Central memory CD8-positive, alpha-beta T cell (primary cell): ENCODE results near the gene RHBDD2.
"Not testable (repeated sequence)": the region's sequence is repeated elsewhere in the genome, so short reads cannot be mapped to it uniquely, and the experiment has no call there.

Source experiments
- ATAC-seq: fragments of 150-1000 bp; cut with Tn5 transposase; replicated peaks from 2 replicates; pipeline ENCODE4 v1.10.0; 2022; ENCODE audit warnings: mild to moderate bottlenecking, moderate FRiP score, moderate number of reproducible peaks; ENCODE audit not compliant: poor library complexity, severe bottlenecking; ENCODE audit errors: extremely low read depth
- DNase-seq, 2 donors: peaks; one replicate each; pipeline ENCODE4 v3.0.0; 2021; ENCODE audit warnings: low spot score in 2 of 2
- H3K27ac Mint-ChIP-seq: one replicate; pipeline ENCODE4 v1.8.0; 2022; ENCODE audit warnings: low read depth, mild to moderate bottlenecking, moderate library complexity, mixed read lengths
- H3K27me3 Mint-ChIP-seq: one replicate; pipeline ENCODE4 v1.8.0; 2022; ENCODE audit warnings: mixed read lengths
- H3K36me3 Mint-ChIP-seq: one replicate; pipeline ENCODE4 v1.8.0; 2022; ENCODE audit warnings: mild to moderate bottlenecking, moderate library complexity, mixed read lengths; ENCODE audit not compliant: insufficient read depth
- H3K4me1 Mint-ChIP-seq: one replicate; pipeline ENCODE4 v1.8.0; 2022; ENCODE audit warnings: mixed read lengths
- H3K4me3 Mint-ChIP-seq: one replicate; pipeline ENCODE4 v1.8.0; 2022; ENCODE audit warnings: mild to moderate bottlenecking, moderate library complexity, mixed read lengths
- H3K9me3 Mint-ChIP-seq: one replicate; pipeline ENCODE4 v1.8.0; 2022; ENCODE audit warnings: mixed read lengths

RHBDD2 gene

GRCh38 chr7:75869776-75870379 is 9.0 kb upstream of the RHBDD2 start:
- ATAC-seq (no peak), DNase-seq (no peak)
- H3K4me3 Mint-ChIP-seq, result no peak overlapping the region

GRCh38 chr7:75870557-75871161 is 8.2 kb upstream of the RHBDD2 start:
- Mint-ChIP-seq H3K27me3 (peaks cover 19% of the 10 kb centered on the region), H3K4me1 (peaks cover 6% of the 10 kb centered on the region), H3K4me3 (no peak overlapping the region), H3K36me3 (no peaks in the 10 kb centered on the region), H3K27ac (no peak overlapping the region), H3K9me3 (no peaks in the 10 kb centered on the region)
- ATAC-seq (no peak), DNase-seq (no peak)

More at GRCh38 chr7:75869776-75870379, 9.0 kb upstream of the RHBDD2 start:
- peaks cover 27% of the 10 kb centered on the region for H3K27me3 Mint-ChIP-seq
- H3K36me3 Mint-ChIP-seq, result no peaks in the 10 kb centered on the region
- H3K9me3 Mint-ChIP-seq, result no peaks in the 10 kb centered on the region
- H3K4me1 Mint-ChIP-seq, result peaks cover 6% of the 10 kb centered on the region
- no peak overlapping the region for H3K27ac Mint-ChIP-seq

GRCh38 chr7:75872073-75872782 is 6.6 kb upstream of the RHBDD2 start:
- no peak for ATAC-seq
- Mint-ChIP-seq H3K27ac (no peak overlapping the region), H3K4me1 (no peaks in the 10 kb centered on the region), H3K36me3 (no peaks in the 10 kb centered on the region), H3K27me3 (peaks cover 4% of the 10 kb centered on the region), H3K4me3 (no peak overlapping the region), H3K9me3 (no peaks in the 10 kb centered on the region)
- DNase-seq, result no peak

GRCh38 chr7:75874180-75874579 is 4.7 kb upstream of the RHBDD2 start:
- H3K36me3 Mint-ChIP-seq, DNase-seq, H3K27me3 Mint-ChIP-seq, ATAC-seq, H3K4me3 Mint-ChIP-seq, H3K9me3 Mint-ChIP-seq, H3K27ac Mint-ChIP-seq: not testable (repeated sequence)
- H3K4me1 Mint-ChIP-seq, result peaks cover 11% of the 10 kb centered on the region

- no peak overlapping the region for H3K4me3 Mint-ChIP-seq
- no peak for ATAC-seq
Observed at GRCh38 chr7:75875113-75876080, 3.4 kb upstream of the RHBDD2 start.

GRCh38 chr7:75876126-75876881 is 2.5 kb upstream of the RHBDD2 start:
- no peak for DNase-seq
- no peak for ATAC-seq
- Mint-ChIP-seq H3K4me3 (no peak overlapping the region), H3K4me1 (peaks cover 25% of the 10 kb centered on the region), H3K27me3 (no peaks in the 10 kb centered on the region), H3K36me3 (peaks cover 20% of the 10 kb centered on the region), H3K9me3 (no peaks in the 10 kb centered on the region), H3K27ac (no peak overlapping the region)

More at GRCh38 chr7:75875113-75876080, 3.4 kb upstream of the RHBDD2 start:
- Mint-ChIP-seq H3K27me3 (no peaks in the 10 kb centered on the region), H3K4me1 (peaks cover 23% of the 10 kb centered on the region), H3K9me3 (no peaks in the 10 kb centered on the region), H3K36me3 (peaks cover 16% of the 10 kb centered on the region), H3K27ac (no peak overlapping the region)
- no peak for DNase-seq

- H3K27ac Mint-ChIP-seq, result peak overlapping the region; percentile 94
- DNase-seq (no peak), ATAC-seq (peak; percentile 34)
- H3K4me1 Mint-ChIP-seq, result peaks cover 32% of the 10 kb centered on the region
- peak overlapping the region; percentile 89 for H3K4me3 Mint-ChIP-seq
- peaks cover 39% of the 10 kb centered on the region for H3K36me3 Mint-ChIP-seq
- no peaks in the 10 kb centered on the region for H3K9me3 Mint-ChIP-seq
- H3K27me3 Mint-ChIP-seq, result no peaks in the 10 kb centered on the region
Observed at GRCh38 chr7:75878312-75878768, 494 bp upstream of the RHBDD2 start.

- ATAC-seq, result peak; percentile 41
- Mint-ChIP-seq H3K4me3 (peak overlapping the region; percentile 89), H3K27ac (peak overlapping the region; percentile 94), H3K4me1 (peaks cover 32% of the 10 kb centered on the region), H3K9me3 (no peaks in the 10 kb centered on the region), H3K27me3 (no peaks in the 10 kb centered on the region), H3K36me3 (peaks cover 53% of the 10 kb centered on the region)
- DNase-seq, result peak in 1 of 2 donors; percentile 29
Observed at GRCh38 chr7:75879771-75880184, 944 bp downstream of the RHBDD2 start.

- H3K4me3 Mint-ChIP-seq, result peak overlapping the region; percentile 89
- no peaks in the 10 kb centered on the region for H3K27me3 Mint-ChIP-seq
- ATAC-seq (no peak), DNase-seq (no peak)
- no peaks in the 10 kb centered on the region for H3K9me3 Mint-ChIP-seq
- peak overlapping the region; percentile 94 for H3K27ac Mint-ChIP-seq
- peaks cover 32% of the 10 kb centered on the region for H3K4me1 Mint-ChIP-seq
- peaks cover 56% of the 10 kb centered on the region for H3K36me3 Mint-ChIP-seq
Observed at GRCh38 chr7:75880242-75880641, 1.4 kb downstream of the RHBDD2 start.

- Mint-ChIP-seq H3K36me3 (peaks cover 62% of the 10 kb centered on the region), H3K4me3 (no peak overlapping the region), H3K27me3 (no peaks in the 10 kb centered on the region), H3K4me1 (peaks cover 32% of the 10 kb centered on the region), H3K9me3 (no peaks in the 10 kb centered on the region), H3K27ac (no peak overlapping the region)
- ATAC-seq, result no peak
- no peak for DNase-seq
Observed at GRCh38 chr7:75881436-75882095, 2.7 kb downstream of the RHBDD2 start.

GRCh38 chr7:75883265-75883824 is 4.5 kb downstream of the RHBDD2 start:
- H3K27ac Mint-ChIP-seq, H3K27me3 Mint-ChIP-seq, H3K9me3 Mint-ChIP-seq, ATAC-seq, H3K4me3 Mint-ChIP-seq, DNase-seq: not testable (repeated sequence)
- Mint-ChIP-seq H3K4me1 (peaks cover 25% of the 10 kb centered on the region), H3K36me3 (peaks cover 65% of the 10 kb centered on the region)
